Measurements from ENCODE around the gene UBE2H. TPM values are rescaled to one million over a fixed set of nuclear protein-coding genes. Genes with fewer than 3 reads are reported as not detected.

The UBE2H gene
- total and polyA plus RNA-seq, 8 donors = 58.7 to 121 (median 82.8) TPM

DNA sequence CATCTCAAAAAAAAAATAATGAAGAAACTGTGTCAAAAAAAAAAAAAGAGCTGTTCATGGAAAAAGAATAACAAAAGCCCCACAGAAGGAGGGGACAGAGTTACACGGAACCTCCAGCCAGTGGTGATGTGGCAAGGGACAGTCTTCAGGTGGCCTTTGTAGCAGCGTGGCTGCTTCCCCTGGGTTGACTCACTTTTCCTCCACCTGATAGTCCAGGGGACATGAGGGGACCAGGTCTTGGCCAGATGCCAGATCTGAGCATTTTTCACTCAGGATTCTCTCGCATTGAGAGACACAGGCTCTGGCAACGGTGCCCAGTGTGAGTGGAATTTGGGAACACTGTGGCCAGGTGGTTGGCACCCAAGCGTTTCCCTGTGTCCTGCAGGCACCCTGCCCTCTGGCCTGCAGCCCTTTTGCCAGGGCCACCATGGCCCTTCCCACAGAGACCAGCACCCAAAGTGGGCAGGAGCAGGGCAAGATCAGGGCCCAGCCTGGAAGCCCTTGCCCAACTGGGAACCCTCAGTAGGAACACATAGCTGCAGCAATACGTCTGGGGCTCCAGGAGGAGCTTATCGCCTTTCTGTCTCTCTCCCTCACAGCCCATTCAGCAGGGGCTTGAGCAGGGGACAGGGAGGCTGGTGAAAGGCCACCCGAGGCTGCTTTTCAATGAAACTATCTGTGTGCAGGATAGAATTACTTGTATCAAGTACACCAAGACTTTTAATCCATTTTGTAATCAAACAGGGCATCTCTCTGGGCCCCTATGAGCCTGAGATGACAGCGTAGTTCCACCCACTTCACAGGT lies 159.1 kb downstream of the UBE2H start:
- TF ChIP-seq, protein P1, sequence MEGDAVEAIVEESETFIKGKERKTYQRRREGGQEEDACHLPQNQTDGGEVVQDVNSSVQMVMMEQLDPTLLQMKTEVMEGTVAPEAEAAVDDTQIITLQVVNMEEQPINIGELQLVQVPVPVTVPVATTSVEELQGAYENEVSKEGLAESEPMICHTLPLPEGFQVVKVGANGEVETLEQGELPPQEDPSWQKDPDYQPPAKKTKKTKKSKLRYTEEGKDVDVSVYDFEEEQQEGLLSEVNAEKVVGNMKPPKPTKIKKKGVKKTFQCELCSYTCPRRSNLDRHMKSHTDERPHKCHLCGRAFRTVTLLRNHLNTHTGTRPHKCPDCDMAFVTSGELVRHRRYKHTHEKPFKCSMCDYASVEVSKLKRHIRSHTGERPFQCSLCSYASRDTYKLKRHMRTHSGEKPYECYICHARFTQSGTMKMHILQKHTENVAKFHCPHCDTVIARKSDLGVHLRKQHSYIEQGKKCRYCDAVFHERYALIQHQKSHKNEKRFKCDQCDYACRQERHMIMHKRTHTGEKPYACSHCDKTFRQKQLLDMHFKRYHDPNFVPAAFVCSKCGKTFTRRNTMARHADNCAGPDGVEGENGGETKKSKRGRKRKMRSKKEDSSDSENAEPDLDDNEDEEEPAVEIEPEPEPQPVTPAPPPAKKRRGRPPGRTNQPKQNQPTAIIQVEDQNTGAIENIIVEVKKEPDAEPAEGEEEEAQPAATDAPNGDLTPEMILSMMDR (IDR thresholded peaks at IDR 0.05) = no peak
- DNase-seq (no peak), ATAC-seq (no peak)
- Histone ChIP-seq H3K4me1 (no peaks in the 10 kb centered on the region), H3K27me3 (peaks cover 0 to 39% of the 10 kb centered on the region in 2 donors), H3K36me3 (no peaks in the 10 kb centered on the region), H3K27ac (no peak overlapping the region), H3K4me3 (no peak overlapping the region), H3K9me3 (no peaks in the 10 kb centered on the region)
- intact Hi-C loops (cut with DNase I) = no loop called here

DNA sequence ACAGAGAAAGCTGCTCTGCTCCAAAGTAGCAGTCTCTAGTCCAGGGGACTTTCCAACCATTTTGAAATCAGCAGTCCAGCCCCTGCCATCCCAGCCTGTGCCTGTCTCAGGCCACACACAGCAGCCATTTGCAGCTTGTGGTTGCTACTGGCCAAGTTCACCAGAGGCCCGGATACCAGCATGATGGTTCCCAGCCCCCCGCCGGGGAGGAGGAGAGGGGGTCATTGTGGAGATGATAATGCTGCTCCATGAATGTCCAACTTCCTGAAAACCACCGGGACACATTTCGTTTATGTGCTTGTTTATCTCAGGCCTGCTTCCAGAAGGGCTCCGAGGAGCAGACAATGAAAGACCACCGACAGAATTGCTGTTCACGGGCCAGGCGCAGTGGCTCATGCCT lies 160.0 kb downstream of the UBE2H start:
- Histone ChIP-seq H3K27ac (no peak overlapping the region), H3K4me3 (no peak overlapping the region), H3K9me3 (no peaks in the 10 kb centered on the region), H3K27me3 (peaks cover 0 to 49% of the 10 kb centered on the region in 2 donors), H3K4me1 (no peaks in the 10 kb centered on the region), H3K36me3 (no peaks in the 10 kb centered on the region)
- intact Hi-C loops (cut with DNase I) = no loop called here
- TF ChIP-seq, protein P1 (IDR thresholded peaks at IDR 0.05) = no peak
- no peak for ATAC-seq
- no peak for DNase-seq

DNA sequence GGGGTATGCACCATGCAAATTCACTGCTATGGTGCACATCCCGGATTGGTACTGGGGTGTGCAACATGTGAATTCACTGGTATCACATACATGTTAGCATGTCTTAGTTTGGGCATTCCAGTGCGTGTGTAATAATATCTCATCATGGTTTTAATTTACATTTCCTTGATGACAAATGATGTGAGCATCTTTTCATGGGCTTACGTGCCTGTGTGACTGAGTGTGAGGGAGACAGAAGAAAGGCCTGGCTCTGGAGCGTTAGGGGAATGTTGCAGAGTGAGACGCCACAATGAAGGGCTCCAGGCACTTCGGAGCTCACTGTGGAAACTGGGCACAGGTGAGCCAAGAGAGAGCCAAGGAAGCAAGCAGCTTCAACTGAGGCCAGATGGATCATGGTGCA lies 162.6 kb downstream of the UBE2H start:
- DNase-seq = no peak
- intact Hi-C loops (cut with DNase I) = no loop called here
- no peaks in the 10 kb centered on the region for H3K9me3 ChIP-seq
- no peak for ATAC-seq
- no peak overlapping the region for H3K27ac ChIP-seq
- H3K36me3 ChIP-seq = no peaks in the 10 kb centered on the region
- H3K27me3 ChIP-seq = peaks cover 21 to 75% of the 10 kb centered on the region in 2 donors
- peaks cover 8 to 9% of the 10 kb centered on the region in 2 donors for H3K4me1 ChIP-seq
- TF ChIP-seq, protein P1 (IDR thresholded peaks at IDR 0.05) = no peak
- H3K4me3 ChIP-seq = no peak overlapping the region

DNA sequence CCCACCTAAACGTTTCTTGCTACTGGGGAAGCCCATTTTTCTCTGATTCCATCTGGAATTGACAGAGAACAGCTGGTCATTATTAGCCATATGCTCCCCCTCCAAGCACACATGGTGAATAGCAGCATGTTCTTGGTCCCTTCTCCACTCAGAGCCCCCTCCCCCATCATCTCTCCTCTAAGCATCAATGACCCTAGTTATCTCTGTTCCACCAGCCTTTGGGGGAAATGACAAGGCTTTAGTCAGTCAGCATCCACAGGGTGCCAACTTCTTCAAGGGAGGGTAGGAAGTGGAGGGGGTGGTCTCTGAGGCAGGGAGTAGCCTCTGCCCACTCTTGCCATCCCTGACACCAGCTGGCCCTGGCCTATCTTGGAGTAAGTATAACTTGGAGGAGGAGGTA lies 163.1 kb downstream of the UBE2H start:
- intact Hi-C loops (cut with DNase I) = no loop called here
- no peaks in the 10 kb centered on the region for H3K9me3 ChIP-seq
- DNase-seq = no peak
- peaks cover 26 to 80% of the 10 kb centered on the region in 2 donors for H3K27me3 ChIP-seq
- H3K27ac ChIP-seq = no peak overlapping the region
- H3K4me1 ChIP-seq = peaks cover 12 to 14% of the 10 kb centered on the region in 2 donors
- H3K4me3 ChIP-seq = no peak overlapping the region
- H3K36me3 ChIP-seq = no peaks in the 10 kb centered on the region
- TF ChIP-seq, protein P1 (IDR thresholded peaks at IDR 0.05) = no peak
- no peak for ATAC-seq

DNA sequence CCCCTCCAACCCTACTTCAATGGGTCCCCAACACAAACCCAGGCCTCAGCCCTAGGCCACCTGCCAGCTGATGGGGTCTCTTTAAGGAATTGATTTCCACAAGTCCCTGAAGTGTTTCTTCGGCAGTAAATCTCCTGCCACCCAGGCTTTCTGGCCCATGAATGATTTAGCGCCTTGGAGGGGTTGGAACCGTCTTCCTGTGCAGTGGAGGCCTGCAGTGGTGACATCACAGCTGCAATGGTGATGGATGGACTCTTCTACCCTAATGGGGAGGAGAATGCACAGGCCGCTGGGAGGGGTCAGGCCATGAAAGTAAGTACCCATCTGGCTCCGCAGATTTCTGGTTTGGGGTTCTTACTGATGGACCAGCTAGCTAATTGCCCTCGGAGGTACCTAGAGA lies 163.8 kb downstream of the UBE2H start:
- Histone ChIP-seq H3K36me3 (no peaks in the 10 kb centered on the region), H3K27ac (no peak overlapping the region), H3K27me3 (peaks cover 32 to 86% of the 10 kb centered on the region in 2 donors), H3K4me1 (peaks cover 16 to 19% of the 10 kb centered on the region in 2 donors), H3K9me3 (no peaks in the 10 kb centered on the region), H3K4me3 (no peak overlapping the region)
- TF ChIP-seq, protein P1 (IDR thresholded peaks at IDR 0.05) = no peak
- DNase-seq (no peak), ATAC-seq (no peak)
- intact Hi-C loops (cut with DNase I) = no loop called here

All from left lung (tissue), 10 donors.